Panc1 (cell line): ENCODE measurements around the gene DIMT1. TPM values are rescaled to one million over a fixed set of nuclear protein-coding genes. Genes with fewer than 3 reads are reported as not detected.

Source experiments
- ATAC-seq: fragments of 200-7000 bp; cut with Tn5 transposase; 2 replicates; pipeline ENCODE4 v1.9.1; 2020; ENCODE audit warnings: mild to moderate bottlenecking, moderate library complexity
- BruUV-seq: library from RNA; stranded (reverse); fragments of 400-500 nt; replicated peaks from 2 replicates; lab custom pipeline; 2021; lab: Mats Ljungman, UMichigan
- CTCF ChIA-PET: fragments of 300-600 bp; sonication (Branson Sonifier 250); formaldehyde crosslinking; loops from one replicate; lab custom pipeline; 2022; ENCODE audit warnings: antibody characterized with exemption; lab: Charles Lee
- POLR2A ChIA-PET: fragments of 300-600 bp; sonication (Branson Sonifier 250); formaldehyde crosslinking; loops from one replicate; lab custom pipeline; 2022; ENCODE audit warnings: antibody characterized with exemption; lab: Charles Lee
- DNase-seq: peaks from one replicate; pipeline ENCODE4 v3.0.0-alpha.2; 2010; ENCODE audit warnings: low read depth, low spot score
- H3K27ac ChIP-seq: 2 replicates; pipeline ENCODE4 v1.5.1; 2011; ENCODE audit warnings: mild to moderate bottlenecking, low read length, inconsistent platforms
- H3K27me3 ChIP-seq: fragments of 200-500 bp; sonication (Bioruptor generic); 2 replicates; pipeline ENCODE4 v1.6.0; 2014; ENCODE audit warnings: low read length, inconsistent platforms; ENCODE audit not compliant: control insufficient read depth, insufficient read depth
- H3K36me3 ChIP-seq: fragments of 200-500 bp; sonication (Bioruptor generic); 2 replicates; pipeline ENCODE4 v1.5.1; 2014; ENCODE audit warnings: inconsistent platforms, mild to moderate bottlenecking, low read length, moderate library complexity; ENCODE audit not compliant: control insufficient read depth, insufficient read depth
- H3K4me1 ChIP-seq: 2 replicates; pipeline ENCODE4 v1.5.1; 2011; ENCODE audit warnings: inconsistent platforms, mild to moderate bottlenecking, low read length, moderate library complexity; ENCODE audit not compliant: control insufficient read depth, insufficient read depth
- H3K4me3 ChIP-seq, 2 experiments: 2 replicates each; pipeline ENCODE4 v1.5.1; 2011 to 2012; ENCODE audit warnings: low read depth in 2 of 2, low read length in 2 of 2, mild to moderate bottlenecking in 2 of 2, inconsistent platforms in 1 of 2, moderate library complexity in 1 of 2
- H3K9me3 ChIP-seq: fragments of 200-500 bp; sonication (Bioruptor generic); 2 replicates; pipeline ENCODE4 v1.5.1; 2014; ENCODE audit warnings: low read depth, mild to moderate bottlenecking, inconsistent platforms, low read length, moderate library complexity; ENCODE audit not compliant: control insufficient read depth, insufficient read depth
- POLR2AphosphoS5 ChIP-seq: IDR thresholded peaks from 2 replicates; pipeline ENCODE4 v1.6.1; 2012; ENCODE audit warnings: mild to moderate bottlenecking, low read depth, low read length, moderate library complexity
- SIN3A ChIP-seq: IDR thresholded peaks from 2 replicates; pipeline ENCODE4 v1.6.1; 2012; ENCODE audit warnings: low read depth, mild to moderate bottlenecking, low read length, moderate library complexity, borderline replicate concordance; ENCODE audit not compliant: insufficient read depth
- TCF7L2 ChIP-seq: IDR thresholded peaks from 2 replicates; pipeline ENCODE4 v1.6.1; 2011; ENCODE audit warnings: mild to moderate bottlenecking, low read depth, low read length, inconsistent platforms
- in situ Hi-C: cut with HindIII; loops from 2 replicates; pipeline ENCODE4 v1.10.0; 2016; ENCODE audit warnings: low sequenced_read_pairs, low pct_unique_long_range_greater_than_20kb
- intact Hi-C: fragments of 100-400 bp; cut with micrococcal nuclease; formaldehyde crosslinking; loops from one replicate; pipeline ENCODE4 v1.10.0; 2022; ENCODE audit not compliant: unreplicated experiment
- total RNA-seq: library from RNA; stranded (reverse); gene quantifications from one replicate; pipeline ENCODE4 v1.2.1, GENCODE V29; 2021; ENCODE audit not compliant: unreplicated experiment
- TF ChIP-seq, protein P1 (sequence below): fragments of 450-650 bp; IDR thresholded peaks from 2 replicates; pipeline ENCODE4 v1.5.1; 2017; ENCODE audit warnings: mild to moderate bottlenecking
- TF ChIP-seq, protein P2 (sequence below), 2 experiments: IDR thresholded peaks; 2 replicates each; pipeline ENCODE4 v1.6.1; 2011 to 2012; ENCODE audit warnings: low read depth in 2 of 2, control low read depth in 1 of 2, low read length in 1 of 2, mild to moderate bottlenecking in 1 of 2, moderate library complexity in 1 of 2; ENCODE audit not compliant: insufficient read depth in 1 of 2

Gene DIMT1
- total RNA-seq, 1 experiment from 2014 or later: 37.2 TPM

DNA sequence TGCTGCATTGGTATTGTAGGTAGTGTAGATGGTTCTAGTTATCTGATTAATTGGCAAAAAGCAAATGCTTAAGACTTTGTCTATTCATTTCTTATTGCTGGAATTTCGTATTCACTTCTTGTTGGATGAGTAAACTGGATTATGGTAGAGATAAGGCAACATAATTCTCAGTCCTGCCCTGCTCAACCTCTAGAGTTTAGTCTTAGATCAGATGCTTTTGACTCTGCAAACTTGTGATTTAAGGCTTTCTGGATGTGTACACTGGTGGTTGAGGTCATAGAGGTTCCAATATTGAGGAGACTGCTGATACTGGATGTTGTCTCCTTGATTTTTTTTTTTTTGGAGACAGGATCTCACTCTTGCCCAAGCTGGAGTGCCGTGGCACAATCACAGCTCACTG, 62.7 kb downstream of the DIMT1 start:
- Histone ChIP-seq H3K27ac (no peak overlapping the region), H3K4me1 (no peaks in the 10 kb centered on the region), H3K9me3 (no peaks in the 10 kb centered on the region), H3K4me3 (no peak overlapping the region), H3K36me3 (no peaks in the 10 kb centered on the region), H3K27me3 (no peaks in the 10 kb centered on the region)
- TF ChIP-seq TCF7L2 (no peak), POLR2AphosphoS5 (no peak), SIN3A (no peak)
- TF ChIP-seq, protein P1, sequence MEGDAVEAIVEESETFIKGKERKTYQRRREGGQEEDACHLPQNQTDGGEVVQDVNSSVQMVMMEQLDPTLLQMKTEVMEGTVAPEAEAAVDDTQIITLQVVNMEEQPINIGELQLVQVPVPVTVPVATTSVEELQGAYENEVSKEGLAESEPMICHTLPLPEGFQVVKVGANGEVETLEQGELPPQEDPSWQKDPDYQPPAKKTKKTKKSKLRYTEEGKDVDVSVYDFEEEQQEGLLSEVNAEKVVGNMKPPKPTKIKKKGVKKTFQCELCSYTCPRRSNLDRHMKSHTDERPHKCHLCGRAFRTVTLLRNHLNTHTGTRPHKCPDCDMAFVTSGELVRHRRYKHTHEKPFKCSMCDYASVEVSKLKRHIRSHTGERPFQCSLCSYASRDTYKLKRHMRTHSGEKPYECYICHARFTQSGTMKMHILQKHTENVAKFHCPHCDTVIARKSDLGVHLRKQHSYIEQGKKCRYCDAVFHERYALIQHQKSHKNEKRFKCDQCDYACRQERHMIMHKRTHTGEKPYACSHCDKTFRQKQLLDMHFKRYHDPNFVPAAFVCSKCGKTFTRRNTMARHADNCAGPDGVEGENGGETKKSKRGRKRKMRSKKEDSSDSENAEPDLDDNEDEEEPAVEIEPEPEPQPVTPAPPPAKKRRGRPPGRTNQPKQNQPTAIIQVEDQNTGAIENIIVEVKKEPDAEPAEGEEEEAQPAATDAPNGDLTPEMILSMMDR: no peak
- TF ChIP-seq, protein P2, sequence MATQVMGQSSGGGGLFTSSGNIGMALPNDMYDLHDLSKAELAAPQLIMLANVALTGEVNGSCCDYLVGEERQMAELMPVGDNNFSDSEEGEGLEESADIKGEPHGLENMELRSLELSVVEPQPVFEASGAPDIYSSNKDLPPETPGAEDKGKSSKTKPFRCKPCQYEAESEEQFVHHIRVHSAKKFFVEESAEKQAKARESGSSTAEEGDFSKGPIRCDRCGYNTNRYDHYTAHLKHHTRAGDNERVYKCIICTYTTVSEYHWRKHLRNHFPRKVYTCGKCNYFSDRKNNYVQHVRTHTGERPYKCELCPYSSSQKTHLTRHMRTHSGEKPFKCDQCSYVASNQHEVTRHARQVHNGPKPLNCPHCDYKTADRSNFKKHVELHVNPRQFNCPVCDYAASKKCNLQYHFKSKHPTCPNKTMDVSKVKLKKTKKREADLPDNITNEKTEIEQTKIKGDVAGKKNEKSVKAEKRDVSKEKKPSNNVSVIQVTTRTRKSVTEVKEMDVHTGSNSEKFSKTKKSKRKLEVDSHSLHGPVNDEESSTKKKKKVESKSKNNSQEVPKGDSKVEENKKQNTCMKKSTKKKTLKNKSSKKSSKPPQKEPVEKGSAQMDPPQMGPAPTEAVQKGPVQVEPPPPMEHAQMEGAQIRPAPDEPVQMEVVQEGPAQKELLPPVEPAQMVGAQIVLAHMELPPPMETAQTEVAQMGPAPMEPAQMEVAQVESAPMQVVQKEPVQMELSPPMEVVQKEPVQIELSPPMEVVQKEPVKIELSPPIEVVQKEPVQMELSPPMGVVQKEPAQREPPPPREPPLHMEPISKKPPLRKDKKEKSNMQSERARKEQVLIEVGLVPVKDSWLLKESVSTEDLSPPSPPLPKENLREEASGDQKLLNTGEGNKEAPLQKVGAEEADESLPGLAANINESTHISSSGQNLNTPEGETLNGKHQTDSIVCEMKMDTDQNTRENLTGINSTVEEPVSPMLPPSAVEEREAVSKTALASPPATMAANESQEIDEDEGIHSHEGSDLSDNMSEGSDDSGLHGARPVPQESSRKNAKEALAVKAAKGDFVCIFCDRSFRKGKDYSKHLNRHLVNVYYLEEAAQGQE (IDR thresholded peaks at IDR 0.05; ENCODE audit: insufficient read depth in 1 of 2, low read depth in 2 of 2, low read length in 1 of 2): no peak
- no peak for DNase-seq
- ATAC-seq: no peak
- POLR2A ChIA-PET: no interaction called here
- in situ Hi-C loops: no loop called here
- BruUV-seq: no TSS peak
- intact Hi-C loops: no loop called here
- CTCF ChIA-PET: no interaction called here

DNA sequence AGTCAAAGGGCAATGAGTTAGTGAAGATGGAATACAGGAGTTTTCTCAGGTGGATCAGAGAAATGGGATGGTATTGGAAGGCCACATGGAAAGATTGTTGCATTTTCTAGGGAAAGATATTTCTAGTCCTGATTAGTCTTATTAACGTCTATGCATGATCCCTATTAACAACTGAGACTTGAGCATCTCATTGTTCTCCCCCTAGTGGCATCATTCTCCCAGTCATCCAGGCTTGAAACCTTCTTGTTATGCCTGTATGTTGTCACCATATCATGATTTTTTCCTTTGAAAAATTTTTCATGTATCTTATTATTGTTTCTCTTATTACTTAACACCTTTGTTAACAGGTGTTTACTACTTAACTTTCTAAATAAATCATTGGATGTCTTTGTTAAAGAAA, 63.3 kb downstream of the DIMT1 start:
- Histone ChIP-seq H3K4me3 (no peak overlapping the region), H3K9me3 (no peaks in the 10 kb centered on the region), H3K36me3 (no peaks in the 10 kb centered on the region), H3K4me1 (no peaks in the 10 kb centered on the region), H3K27ac (no peak overlapping the region), H3K27me3 (no peaks in the 10 kb centered on the region)
- intact Hi-C loops (no loop called here), in situ Hi-C loops (no loop called here)
- ChIA-PET POLR2A (no interaction called here), CTCF (no interaction called here)
- BruUV-seq: no TSS peak
- TF ChIP-seq POLR2AphosphoS5 (no peak), SIN3A (no peak), TCF7L2 (no peak)
- TF ChIP-seq, protein P2 (IDR thresholded peaks at IDR 0.05; ENCODE audit: insufficient read depth in 1 of 2, low read depth in 2 of 2, low read length in 1 of 2): no peak
- TF ChIP-seq, protein P1: no peak
- DNase-seq: no peak
- ATAC-seq: no peak

Other genes starting within 250 kb of the DIMT1 start
- 58.9 TPM for gene KIF2A, start 97.7 kb downstream of the DIMT1 start, total RNA-seq
- 39.8 TPM for gene IPO11, start 8.9 kb upstream of the DIMT1 start, total RNA-seq
- gene LRRC70, start 174.9 kb upstream of the DIMT1 start, total RNA-seq: 0.13 TPM